ENCODE data around the gene ADAMTS18.

- TF ChIP-seq CTCF (IDR thresholded peaks at IDR 0.05; ENCODE audit: poor library complexity) (no peak), EZH2 (IDR thresholded peaks at IDR 0.05; ENCODE audit: borderline replicate concordance) (no peak), EZH2phosphoT487 (IDR thresholded peaks at IDR 0.05; ENCODE audit: low read depth, severe bottlenecking, unreplicated experiment) (no peak)
These were observed 188.7 kb downstream of the ADAMTS18 start for GRCh38 chr16:77246150-77246549.

All from hepatocyte (in vitro differentiated cells).